Colonic mucosa (tissue), 4 donors: Measurements from ENCODE around the gene CLEC4E. TPM values are rescaled to one million over a fixed set of nuclear protein-coding genes. Genes with fewer than 3 reads are reported as not detected.

ENCODE experiments used
- DNase-seq: peaks from one replicate; pipeline ENCODE4 v3.0.0-alpha.2; 2020
- H3K27ac ChIP-seq: fragments of 200-600 bp; one replicate; pipeline ENCODE4 v1.8.0; 2021
- H3K27me3 ChIP-seq: fragments of 200-600 bp; one replicate; pipeline ENCODE4 v1.8.0; 2021
- H3K36me3 ChIP-seq: fragments of 200-600 bp; one replicate; pipeline ENCODE4 v1.8.0; 2021
- H3K4me1 ChIP-seq: fragments of 200-600 bp; one replicate; pipeline ENCODE4 v1.8.0; 2021; ENCODE audit warnings: mild to moderate bottlenecking
- H3K4me3 ChIP-seq: fragments of 200-600 bp; one replicate; pipeline ENCODE4 v1.8.0; 2021
- H3K9ac ChIP-seq, 2 donors: one replicate each; pipeline ENCODE4 v1.7.0; 2013; ENCODE audit warnings: control low read depth in 2 of 2, low read depth in 2 of 2, low read length in 2 of 2
- H3K9me3 ChIP-seq: fragments of 200-600 bp; one replicate; pipeline ENCODE4 v1.8.0; 2021
- intact Hi-C: fragments of 100-400 bp; cut with DNase I; formaldehyde crosslinking; loops from one replicate; pipeline ENCODE4 v1.14.1; 2022
- total RNA-seq, 2 donors: library from RNA; stranded (reverse); fragmentation: NEBNext Ultra II Directional in 1 of 2; extraction: Animal tissue kit (Norgen Biotek cat#: 25700) in 1 of 2; gene quantifications; one replicate each; pipeline ENCODE4 v1.2.1, GENCODE V29; 2021
- TF ChIP-seq, protein P1 (sequence below): fragments of 200-600 bp; IDR thresholded peaks from one replicate; pipeline ENCODE4 v1.8.0; 2022; ENCODE audit warnings: antibody characterized with exemption, mild to moderate bottlenecking
- donor health status: healthy.
- donor health status: DM: no; HTN: no; CAD: no.
- donor health status: DM: no; HTN: no; CAD: no.

The CLEC4E gene
- total RNA-seq, 2 donors from 2014 or later, result 1.5 TPM; not detected in 1

DNA sequence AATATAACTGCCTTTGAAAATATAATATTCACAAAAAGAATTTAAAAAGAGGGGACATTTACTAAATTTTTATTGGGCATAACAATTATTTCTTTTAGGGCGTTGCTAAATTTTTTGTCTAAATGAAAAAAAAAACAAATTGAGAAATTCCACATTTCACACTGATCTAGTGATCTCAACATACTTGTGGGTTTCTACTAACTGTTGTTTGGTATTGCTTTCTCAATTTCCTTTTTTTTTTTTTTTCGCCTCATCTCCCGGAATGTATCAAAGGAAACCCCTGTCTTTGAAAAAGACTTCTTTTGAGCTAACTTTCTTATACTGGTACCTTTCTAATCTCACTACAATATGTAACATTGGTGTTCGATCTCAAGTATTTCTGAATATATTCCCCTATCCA is 27.4 kb downstream of the CLEC4E start, which contains the start of gene CLEC4D:
Gene CLEC4D (plus strand): TSS at position 248 of the 400 bp plus-strand sequence. CDS start 230 bp downstream, outside the sequence.
- H3K4me1 ChIP-seq, result no peaks in the 10 kb centered on the region
- no peak within 1 kb of the TSS for H3K27ac ChIP-seq
- intact Hi-C loops, result no loop called here
- H3K36me3 ChIP-seq, result no peaks in the 10 kb centered on the region
- H3K9ac ChIP-seq, result no peak within 1 kb of the TSS
- DNase-seq, result no peak
- TF ChIP-seq, protein P1, sequence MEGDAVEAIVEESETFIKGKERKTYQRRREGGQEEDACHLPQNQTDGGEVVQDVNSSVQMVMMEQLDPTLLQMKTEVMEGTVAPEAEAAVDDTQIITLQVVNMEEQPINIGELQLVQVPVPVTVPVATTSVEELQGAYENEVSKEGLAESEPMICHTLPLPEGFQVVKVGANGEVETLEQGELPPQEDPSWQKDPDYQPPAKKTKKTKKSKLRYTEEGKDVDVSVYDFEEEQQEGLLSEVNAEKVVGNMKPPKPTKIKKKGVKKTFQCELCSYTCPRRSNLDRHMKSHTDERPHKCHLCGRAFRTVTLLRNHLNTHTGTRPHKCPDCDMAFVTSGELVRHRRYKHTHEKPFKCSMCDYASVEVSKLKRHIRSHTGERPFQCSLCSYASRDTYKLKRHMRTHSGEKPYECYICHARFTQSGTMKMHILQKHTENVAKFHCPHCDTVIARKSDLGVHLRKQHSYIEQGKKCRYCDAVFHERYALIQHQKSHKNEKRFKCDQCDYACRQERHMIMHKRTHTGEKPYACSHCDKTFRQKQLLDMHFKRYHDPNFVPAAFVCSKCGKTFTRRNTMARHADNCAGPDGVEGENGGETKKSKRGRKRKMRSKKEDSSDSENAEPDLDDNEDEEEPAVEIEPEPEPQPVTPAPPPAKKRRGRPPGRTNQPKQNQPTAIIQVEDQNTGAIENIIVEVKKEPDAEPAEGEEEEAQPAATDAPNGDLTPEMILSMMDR, result no peak
- no peaks in the 10 kb centered on the region for H3K27me3 ChIP-seq
- no peak within 1 kb of the TSS for H3K4me3 ChIP-seq
- no peaks in the 10 kb centered on the region for H3K9me3 ChIP-seq

GRCh38 chr12:8508910-8509841 is 31.5 kb downstream of the CLEC4E start:
- TF ChIP-seq, protein P1, result no peak
- no peak for DNase-seq
- no peaks in the 10 kb centered on the region for H3K9me3 ChIP-seq
- intact Hi-C loops, result no loop called here
- H3K27ac ChIP-seq, result no peak overlapping the region
- H3K4me1 ChIP-seq, result no peaks in the 10 kb centered on the region
- H3K36me3 ChIP-seq, result no peaks in the 10 kb centered on the region
- no peak overlapping the region for H3K4me3 ChIP-seq
- no peaks in the 10 kb centered on the region for H3K27me3 ChIP-seq
- H3K9ac ChIP-seq, result no peak overlapping the region

DNA sequence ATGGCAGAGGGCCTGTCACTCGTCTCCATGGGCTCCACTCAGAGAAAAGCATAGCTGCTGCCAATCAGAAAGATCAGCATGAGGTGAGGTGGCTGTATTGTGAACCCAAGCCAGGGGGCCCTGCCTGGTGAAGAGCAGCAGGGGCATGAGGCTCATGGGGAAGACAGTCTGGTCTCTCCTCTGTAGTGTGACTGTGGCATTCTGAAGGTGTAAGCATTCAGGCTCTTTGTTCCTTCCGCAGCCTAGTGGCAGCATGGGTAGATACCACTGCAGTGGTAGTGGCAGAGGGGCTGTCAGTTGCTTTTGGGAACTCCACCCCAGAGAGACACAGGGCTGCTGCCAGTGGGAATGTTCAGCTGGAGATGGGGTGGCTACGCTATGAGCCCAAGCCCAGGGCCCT is 32.5 kb downstream of the CLEC4E start:
- TF ChIP-seq, protein P1, result no peak
- Histone ChIP-seq H3K27me3 (no peaks in the 10 kb centered on the region), H3K36me3 (no peaks in the 10 kb centered on the region), H3K4me3 (no peak overlapping the region), H3K4me1 (no peaks in the 10 kb centered on the region), H3K27ac (no peak overlapping the region), H3K9me3 (no peaks in the 10 kb centered on the region), H3K9ac (no peak overlapping the region)
- intact Hi-C loops, result no loop called here
- no peak for DNase-seq

DNA sequence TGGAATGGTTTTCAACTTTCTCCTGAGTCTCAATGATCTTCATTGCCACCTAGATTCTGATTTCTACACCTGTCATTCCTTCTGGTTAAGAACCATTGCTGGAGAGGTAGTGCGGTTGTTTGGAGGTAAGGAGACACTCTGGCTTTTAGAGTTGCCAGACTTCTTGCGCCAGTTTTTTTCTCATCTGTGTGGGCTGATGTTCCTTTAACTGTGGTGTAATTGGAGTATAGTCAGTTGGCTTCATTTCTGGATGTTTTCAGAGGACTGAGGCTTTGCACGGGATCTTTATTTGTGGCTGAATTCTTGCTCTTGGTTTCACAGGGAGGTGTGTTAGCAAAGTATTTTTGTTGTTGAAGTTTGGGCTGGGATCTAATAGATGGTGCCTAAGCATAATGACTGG is 33.1 kb downstream of the CLEC4E start:
- intact Hi-C loops, result no loop called here
- no peak for DNase-seq
- Histone ChIP-seq H3K27me3 (no peaks in the 10 kb centered on the region), H3K36me3 (no peaks in the 10 kb centered on the region), H3K4me1 (no peaks in the 10 kb centered on the region), H3K9me3 (no peaks in the 10 kb centered on the region), H3K27ac (no peak overlapping the region), H3K4me3 (no peak overlapping the region), H3K9ac (no peak overlapping the region)
- TF ChIP-seq, protein P1, result no peak

DNA sequence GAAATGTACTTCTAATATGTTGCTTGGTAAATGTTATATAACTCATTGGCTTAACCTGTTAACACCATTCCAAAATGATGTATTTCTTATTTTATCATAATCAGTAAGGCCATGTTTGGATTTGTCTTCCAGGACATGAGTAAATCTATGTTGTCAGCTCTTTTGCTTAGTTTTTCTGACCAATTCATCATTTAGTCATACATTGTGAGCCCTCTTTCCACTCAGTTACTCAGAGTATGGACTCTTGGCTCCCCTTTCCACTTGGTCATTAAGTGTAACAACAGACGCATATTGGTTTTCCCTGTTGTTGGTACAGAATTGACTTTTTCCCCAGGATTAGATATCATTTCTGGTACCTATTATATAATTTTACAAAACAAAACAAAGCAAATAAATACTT is 36.4 kb downstream of the CLEC4E start:
- H3K27me3 ChIP-seq, result no peaks in the 10 kb centered on the region
- H3K9me3 ChIP-seq, result no peaks in the 10 kb centered on the region
- H3K4me1 ChIP-seq, result no peaks in the 10 kb centered on the region
- TF ChIP-seq, protein P1, result no peak
- intact Hi-C loops, result no loop called here
- no peak overlapping the region for H3K4me3 ChIP-seq
- no peak for DNase-seq
- H3K27ac ChIP-seq, result no peak overlapping the region
- no peak overlapping the region for H3K9ac ChIP-seq
- no peaks in the 10 kb centered on the region for H3K36me3 ChIP-seq
